RPMI7951 (cell line): Measurements from ENCODE around the gene DYDC2. TPM values are rescaled to one million over a fixed set of nuclear protein-coding genes. Genes with fewer than 3 reads are reported as not detected.
A peak's percentile ranks its signal among the peaks of the same experiment; 100 is the strongest.
"Not testable (repeated sequence)": the region's sequence is repeated elsewhere in the genome, so short reads cannot be mapped to it uniquely, and the experiment has no call there.

Source experiments
- DNase-seq: peaks from one replicate; pipeline ENCODE4 v3.0.0-alpha.2; 2012; ENCODE audit warnings: low read depth
- total RNA-seq: library from RNA; depleted of rRNA; stranded (reverse); fragments of >200 nt; shearing (Covaris generic); gene quantifications from 2 replicates; pipeline ENCODE4 v1.2.3, GENCODE V29; 2014; rRNA removed

The DYDC2 gene
- total RNA-seq, 1 experiment from 2014 or later: not detected

- peak; percentile 91 for DNase-seq
Observed at GRCh38 chr10:80413271-80413996, 56.9 kb downstream of the DYDC2 start.

- peak; percentile 33 for DNase-seq
Observed at GRCh38 chr10:80414142-80414895, 57.7 kb downstream of the DYDC2 start.

- DNase-seq: no peak
Observed at GRCh38 chr10:80415734-80416478, 59.3 kb downstream of the DYDC2 start.

- no peak for DNase-seq
Observed at GRCh38 chr10:80416479-80417098, 60.0 kb downstream of the DYDC2 start.

- DNase-seq: not testable (repeated sequence)
Observed at GRCh38 chr10:80417256-80417655, 60.7 kb downstream of the DYDC2 start.

Other genes starting within 250 kb of the DYDC2 start
- 0.78 and 1.2 TPM in 2 replicates for gene PLAC9, start 224.1 kb upstream of the DYDC2 start, total RNA-seq
- gene ANXA11, start 151.2 kb upstream of the DYDC2 start, total RNA-seq: 88.0 and 104 TPM in 2 replicates
- not detected in 2 replicates for gene MAT1A, start 67.1 kb upstream of the DYDC2 start, total RNA-seq
- gene DYDC1, start within 50 bp of the DYDC2 start, total RNA-seq: not detected in 2 replicates
- gene PRXL2A, start 51.8 kb downstream of the DYDC2 start, total RNA-seq: 13.2 and 13.6 TPM in 2 replicates
- 56.4 and 67.0 TPM in 2 replicates for gene TSPAN14, start 97.5 kb downstream of the DYDC2 start, total RNA-seq
- gene SH2D4B, start 181.1 kb downstream of the DYDC2 start, total RNA-seq: 0.10 TPM in 1 of 2 replicates, not detected in the other